ENCODE measurements around the gene GET3. TPM values are rescaled to one million over a fixed set of nuclear protein-coding genes. Genes with fewer than 3 reads are reported as not detected.

GET3 gene
- total and polyA plus RNA-seq, 2 of the 13 experiments (the other 11 are each of a cell fraction or from before 2014, with no cell fraction given), result 57.7 to 59.4 TPM

DNA sequence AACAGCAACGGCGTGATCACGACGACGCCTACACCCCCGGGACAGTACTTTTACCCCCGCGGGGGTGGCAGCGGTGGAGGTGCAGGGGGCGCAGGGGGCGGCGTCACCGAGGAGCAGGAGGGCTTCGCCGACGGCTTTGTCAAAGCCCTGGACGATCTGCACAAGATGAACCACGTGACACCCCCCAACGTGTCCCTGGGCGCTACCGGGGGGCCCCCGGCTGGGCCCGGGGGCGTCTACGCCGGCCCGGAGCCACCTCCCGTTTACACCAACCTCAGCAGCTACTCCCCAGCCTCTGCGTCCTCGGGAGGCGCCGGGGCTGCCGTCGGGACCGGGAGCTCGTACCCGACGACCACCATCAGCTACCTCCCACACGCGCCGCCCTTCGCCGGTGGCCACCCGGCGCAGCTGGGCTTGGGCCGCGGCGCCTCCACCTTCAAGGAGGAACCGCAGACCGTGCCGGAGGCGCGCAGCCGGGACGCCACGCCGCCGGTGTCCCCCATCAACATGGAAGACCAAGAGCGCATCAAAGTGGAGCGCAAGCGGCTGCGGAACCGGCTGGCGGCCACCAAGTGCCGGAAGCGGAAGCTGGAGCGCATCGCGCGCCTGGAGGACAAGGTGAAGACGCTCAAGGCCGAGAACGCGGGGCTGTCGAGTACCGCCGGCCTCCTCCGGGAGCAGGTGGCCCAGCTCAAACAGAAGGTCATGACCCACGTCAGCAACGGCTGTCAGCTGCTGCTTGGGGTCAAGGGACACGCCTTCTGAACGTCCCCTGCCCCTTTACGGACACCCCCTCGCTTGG is 55.0 kb downstream of the GET3 start (continued):
- no peak for TF ChIP-seq SETDB1 (CRISPR knock-in tag; IDR thresholded peaks at IDR 0.05; ENCODE audit: borderline replicate concordance)
- TF ChIP-seq ATF7 (IDR thresholded peaks at IDR 0.05), result no peak
- TF ChIP-seq ATF7 (CRISPR knock-in tag; IDR thresholded peaks at IDR 0.05), result no peak
- peak; percentile 78; the same call in 1 of the 2 replicates for TF ChIP-seq NR2F6 (IDR thresholded peaks at IDR 0.05)
- peak; percentile 92 for TF ChIP-seq NR2F6 (CRISPR knock-in tag; IDR thresholded peaks at IDR 0.05)
- no peak for TF ChIP-seq ZSCAN20 (CRISPR knock-in tag; IDR thresholded peaks at IDR 0.05; ENCODE audit: borderline replicate concordance)
- TF ChIP-seq ZNF367 (CRISPR knock-in tag; IDR thresholded peaks at IDR 0.05; ENCODE audit: borderline replicate concordance), result peak; percentile 60; the same call in 1 of the 2 replicates
- TF ChIP-seq NFE2L2 (IDR thresholded peaks at IDR 0.05; ENCODE audit: low read length), result no peak
- TF ChIP-seq NCOA1 (CRISPR knock-in tag; IDR thresholded peaks at IDR 0.05), result no peak
- TF ChIP-seq ZNF432 (CRISPR knock-in tag; IDR thresholded peaks at IDR 0.05; ENCODE audit: borderline replicate concordance), result no peak
- TF ChIP-seq, protein P1, sequence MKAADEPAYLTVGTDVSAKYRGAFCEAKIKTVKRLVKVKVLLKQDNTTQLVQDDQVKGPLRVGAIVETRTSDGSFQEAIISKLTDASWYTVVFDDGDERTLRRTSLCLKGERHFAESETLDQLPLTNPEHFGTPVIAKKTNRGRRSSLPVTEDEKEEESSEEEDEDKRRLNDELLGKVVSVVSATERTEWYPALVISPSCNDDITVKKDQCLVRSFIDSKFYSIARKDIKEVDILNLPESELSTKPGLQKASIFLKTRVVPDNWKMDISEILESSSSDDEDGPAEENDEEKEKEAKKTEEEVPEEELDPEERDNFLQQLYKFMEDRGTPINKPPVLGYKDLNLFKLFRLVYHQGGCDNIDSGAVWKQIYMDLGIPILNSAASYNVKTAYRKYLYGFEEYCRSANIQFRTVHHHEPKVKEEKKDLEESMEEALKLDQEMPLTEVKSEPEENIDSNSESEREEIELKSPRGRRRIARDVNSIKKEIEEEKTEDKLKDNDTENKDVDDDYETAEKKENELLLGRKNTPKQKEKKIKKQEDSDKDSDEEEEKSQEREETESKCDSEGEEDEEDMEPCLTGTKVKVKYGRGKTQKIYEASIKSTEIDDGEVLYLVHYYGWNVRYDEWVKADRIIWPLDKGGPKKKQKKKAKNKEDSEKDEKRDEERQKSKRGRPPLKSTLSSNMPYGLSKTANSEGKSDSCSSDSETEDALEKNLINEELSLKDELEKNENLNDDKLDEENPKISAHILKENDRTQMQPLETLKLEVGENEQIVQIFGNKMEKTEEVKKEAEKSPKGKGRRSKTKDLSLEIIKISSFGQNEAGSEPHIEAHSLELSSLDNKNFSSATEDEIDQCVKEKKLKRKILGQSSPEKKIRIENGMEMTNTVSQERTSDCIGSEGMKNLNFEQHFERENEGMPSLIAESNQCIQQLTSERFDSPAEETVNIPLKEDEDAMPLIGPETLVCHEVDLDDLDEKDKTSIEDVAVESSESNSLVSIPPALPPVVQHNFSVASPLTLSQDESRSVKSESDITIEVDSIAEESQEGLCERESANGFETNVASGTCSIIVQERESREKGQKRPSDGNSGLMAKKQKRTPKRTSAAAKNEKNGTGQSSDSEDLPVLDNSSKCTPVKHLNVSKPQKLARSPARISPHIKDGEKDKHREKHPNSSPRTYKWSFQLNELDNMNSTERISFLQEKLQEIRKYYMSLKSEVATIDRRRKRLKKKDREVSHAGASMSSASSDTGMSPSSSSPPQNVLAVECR (CRISPR knock-in tag; IDR thresholded peaks at IDR 0.05; ENCODE audit: borderline replicate concordance), result peak; percentile 86
- no peak for TF ChIP-seq MATR3 (CRISPR knock-in tag; IDR thresholded peaks at IDR 0.05)
- 0 out of 2 replicates have a peak, but pooled peaks have one; percentile 47 for TF ChIP-seq RELA (CRISPR knock-in tag; IDR thresholded peaks at IDR 0.05)
- peak; percentile 40 for TF ChIP-seq AGO2 (optimal IDR thresholded peaks at IDR 0.05; ENCODE audit: low read depth, low read length)
- TF ChIP-seq, protein P2, sequence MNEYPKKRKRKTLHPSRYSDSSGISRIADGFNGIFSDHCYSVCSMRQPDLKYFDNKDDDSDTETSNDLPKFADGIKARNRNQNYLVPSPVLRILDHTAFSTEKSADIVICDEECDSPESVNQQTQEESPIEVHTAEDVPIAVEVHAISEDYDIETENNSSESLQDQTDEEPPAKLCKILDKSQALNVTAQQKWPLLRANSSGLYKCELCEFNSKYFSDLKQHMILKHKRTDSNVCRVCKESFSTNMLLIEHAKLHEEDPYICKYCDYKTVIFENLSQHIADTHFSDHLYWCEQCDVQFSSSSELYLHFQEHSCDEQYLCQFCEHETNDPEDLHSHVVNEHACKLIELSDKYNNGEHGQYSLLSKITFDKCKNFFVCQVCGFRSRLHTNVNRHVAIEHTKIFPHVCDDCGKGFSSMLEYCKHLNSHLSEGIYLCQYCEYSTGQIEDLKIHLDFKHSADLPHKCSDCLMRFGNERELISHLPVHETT (CRISPR knock-in tag; conservative IDR thresholded peaks at IDR 0.05), result peak; percentile 72; the same call in 1 of the 2 replicates
- no peak for TF ChIP-seq MTF1 (CRISPR knock-in tag; IDR thresholded peaks at IDR 0.05)
- TF ChIP-seq NONO (IDR thresholded peaks at IDR 0.05), result no peak
- TF ChIP-seq NONO (CRISPR knock-in tag; conservative IDR thresholded peaks at IDR 0.05), result no peak
- TF ChIP-seq, protein P3, sequence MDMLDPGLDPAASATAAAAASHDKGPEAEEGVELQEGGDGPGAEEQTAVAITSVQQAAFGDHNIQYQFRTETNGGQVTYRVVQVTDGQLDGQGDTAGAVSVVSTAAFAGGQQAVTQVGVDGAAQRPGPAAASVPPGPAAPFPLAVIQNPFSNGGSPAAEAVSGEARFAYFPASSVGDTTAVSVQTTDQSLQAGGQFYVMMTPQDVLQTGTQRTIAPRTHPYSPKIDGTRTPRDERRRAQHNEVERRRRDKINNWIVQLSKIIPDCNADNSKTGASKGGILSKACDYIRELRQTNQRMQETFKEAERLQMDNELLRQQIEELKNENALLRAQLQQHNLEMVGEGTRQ (IDR thresholded peaks at IDR 0.05; ENCODE audit: low read depth, low read length), result 0 out of 2 replicates have a peak, but pooled peaks have one; percentile 38
- TF ChIP-seq, protein P3 (CRISPR knock-in tag; IDR thresholded peaks at IDR 0.05; ENCODE audit: borderline replicate concordance), result peak; percentile 58
- TF ChIP-seq ZNF224 (CRISPR knock-in tag; IDR thresholded peaks at IDR 0.05), result no peak
- TF ChIP-seq TBX2 (CRISPR knock-in tag; IDR thresholded peaks at IDR 0.05; ENCODE audit: borderline replicate concordance), result peak; percentile 52; the same call in 1 of the 2 replicates
- TF ChIP-seq ZNF670 (CRISPR knock-in tag; IDR thresholded peaks at IDR 0.05; ENCODE audit: borderline replicate concordance), result no peak
- peak; percentile 64 for TF ChIP-seq KAT8 (CRISPR knock-in tag; IDR thresholded peaks at IDR 0.05)
- TF ChIP-seq POLR2AphosphoS5 (IDR thresholded peaks at IDR 0.05; ENCODE audit: low read depth, low read length), result 0 out of 2 replicates have a peak, but pooled peaks have one; percentile 41

Data from HepG2 (cell line).